H9 (cell line): ENCODE data around the gene UTP3. TPM values are rescaled to one million over a fixed set of nuclear protein-coding genes. Genes with fewer than 3 reads are reported as not detected.

Source experiments
- DNase-seq: peaks from one replicate; pipeline ENCODE4 v3.0.0-alpha.2; 2017
- H2AFZ ChIP-seq: one replicate; pipeline ENCODE4 v1.6.1; 2013; ENCODE audit warnings: mild to moderate bottlenecking, low read length, control low read depth, moderate library complexity
- H2AK5ac ChIP-seq: 2 replicates; pipeline ENCODE4 v1.6.1; 2013; ENCODE audit warnings: low read length, control low read depth, mixed read lengths; ENCODE audit not compliant: insufficient read length
- H2BK120ac ChIP-seq: one replicate; pipeline ENCODE4 v1.6.1; 2013; ENCODE audit warnings: low read depth, mild to moderate bottlenecking, low read length, control low read depth, inconsistent platforms; ENCODE audit not compliant: poor library complexity, severe bottlenecking
- H2BK12ac ChIP-seq: 2 replicates; pipeline ENCODE4 v1.6.1; 2013; ENCODE audit warnings: low read length, control low read depth, mixed read lengths, low read depth; ENCODE audit not compliant: insufficient read length
- H2BK15ac ChIP-seq: 2 replicates; pipeline ENCODE4 v1.6.1; 2013; ENCODE audit warnings: low read depth, low read length, control low read depth
- H2BK20ac ChIP-seq: one replicate; pipeline ENCODE4 v1.6.1; 2013; ENCODE audit warnings: low read depth, mild to moderate bottlenecking, low read length, control low read depth, inconsistent platforms; ENCODE audit not compliant: poor library complexity, severe bottlenecking
- H2BK5ac ChIP-seq: 2 replicates; pipeline ENCODE4 v1.6.1; 2013; ENCODE audit warnings: low read length, control low read depth, mixed read lengths; ENCODE audit not compliant: insufficient read length
- H3K14ac ChIP-seq: 2 replicates; pipeline ENCODE4 v1.6.1; 2013; ENCODE audit warnings: low read length, control low read depth; ENCODE audit not compliant: insufficient read depth
- H3K18ac ChIP-seq: 2 replicates; pipeline ENCODE4 v1.6.1; 2013; ENCODE audit warnings: low read depth, mild to moderate bottlenecking, mixed read lengths, low read length, control low read depth; ENCODE audit not compliant: insufficient read length
- H3K23ac ChIP-seq: 2 replicates; pipeline ENCODE4 v1.6.1; 2013; ENCODE audit warnings: low read length, control low read depth, mixed read lengths, low read depth; ENCODE audit not compliant: insufficient read length
- H3K23me2 ChIP-seq: 2 replicates; pipeline ENCODE4 v1.6.1; 2013; ENCODE audit warnings: low read depth, mild to moderate bottlenecking, mixed read lengths, low read length, control low read depth; ENCODE audit not compliant: insufficient read length, poor library complexity, severe bottlenecking
- H3K27ac ChIP-seq: 2 replicates; pipeline ENCODE4 v1.5.1; 2013; ENCODE audit warnings: low read length, control low read depth, mixed read lengths, low read depth; ENCODE audit not compliant: insufficient read length
- H3K27me3 ChIP-seq: 2 replicates; pipeline ENCODE4 v1.6.1; 2013; ENCODE audit warnings: low read length, control low read depth, inconsistent platforms; ENCODE audit not compliant: insufficient read depth
- H3K4ac ChIP-seq: 2 replicates; pipeline ENCODE4 v1.6.1; 2013; ENCODE audit warnings: low read depth, mild to moderate bottlenecking, control low read depth, inconsistent platforms, low read length, moderate library complexity
- H3K4me1 ChIP-seq: 2 replicates; pipeline ENCODE4 v1.6.1; 2013; ENCODE audit warnings: low read length, control low read depth, inconsistent platforms; ENCODE audit not compliant: insufficient read depth
- H3K4me2 ChIP-seq: 2 replicates; pipeline ENCODE4 v1.6.1; 2013; ENCODE audit warnings: low read length, control low read depth, mixed read lengths; ENCODE audit not compliant: insufficient read length, insufficient read depth
- H3K56ac ChIP-seq: 2 replicates; pipeline ENCODE4 v1.6.1; 2013; ENCODE audit warnings: low read depth, mild to moderate bottlenecking, mixed read lengths, low read length, control low read depth; ENCODE audit not compliant: insufficient read length
- H3K79me1 ChIP-seq: 2 replicates; pipeline ENCODE4 v1.6.1; 2013; ENCODE audit warnings: low read depth, mild to moderate bottlenecking, moderate library complexity, low read length, control low read depth, inconsistent platforms; ENCODE audit not compliant: insufficient read depth, poor library complexity, severe bottlenecking
- H3K79me2 ChIP-seq: 2 replicates; pipeline ENCODE4 v1.6.1; 2013; ENCODE audit warnings: low read length, control low read depth, inconsistent platforms; ENCODE audit not compliant: insufficient read depth
- H3K9ac ChIP-seq: 2 replicates; pipeline ENCODE4 v1.6.1; 2013; ENCODE audit warnings: low read length, control low read depth, mixed read lengths; ENCODE audit not compliant: insufficient read length; ENCODE audit errors: extremely low read depth
- H3K9me3 ChIP-seq: one replicate; pipeline ENCODE4 v1.6.1; 2013; ENCODE audit warnings: low read depth, low read length, inconsistent platforms; ENCODE audit not compliant: control insufficient read depth
- H3T11ph ChIP-seq: one replicate; pipeline ENCODE4 v1.6.1; 2013; ENCODE audit warnings: mild to moderate bottlenecking, low read length, control low read depth, inconsistent platforms
- H4K20me1 ChIP-seq: one replicate; pipeline ENCODE4 v1.6.1; 2013; ENCODE audit not compliant: control insufficient read depth, insufficient read length, insufficient read depth
- H4K5ac ChIP-seq: 2 replicates; pipeline ENCODE4 v1.6.1; 2013; ENCODE audit warnings: low read depth, mild to moderate bottlenecking, mixed read lengths, low read length, control low read depth; ENCODE audit not compliant: insufficient read length
- H4K8ac ChIP-seq: replicated peaks from 2 replicates; pipeline ENCODE4 v1.6.1; 2013; ENCODE audit warnings: low read length, control low read depth, mixed read lengths, low read depth; ENCODE audit not compliant: insufficient read length
- H4K91ac ChIP-seq: 2 replicates; pipeline ENCODE4 v1.6.1; 2013; ENCODE audit warnings: low read depth, mild to moderate bottlenecking, moderate library complexity, mixed read lengths, low read length, control low read depth; ENCODE audit not compliant: insufficient read length
- H3K27ac Mint-ChIP-seq, 3 experiments: 2 replicates in 2 of 3; 3 replicates in 1 of 3; pipeline ENCODE4 v1.8.0; 2020 to 2021; ENCODE audit warnings: mixed read lengths in 3 of 3, mild to moderate bottlenecking in 1 of 3, moderate library complexity in 1 of 3
- H3K27me3 Mint-ChIP-seq: 2 replicates; pipeline ENCODE4 v1.8.0; 2021; ENCODE audit warnings: low read depth, mild to moderate bottlenecking, moderate library complexity, mixed read lengths
- H3K36me3 Mint-ChIP-seq, 3 experiments: 2 replicates in 2 of 3; 3 replicates in 1 of 3; pipeline ENCODE4 v1.8.0; 2020 to 2021; ENCODE audit warnings: low read depth in 3 of 3, mixed read lengths in 3 of 3; ENCODE audit not compliant: insufficient read depth in 1 of 3
- H3K4me1 Mint-ChIP-seq, 2 experiments: 2 replicates each; pipeline ENCODE4 v1.8.0; 2020; ENCODE audit warnings: mixed read lengths in 2 of 2
- H3K4me3 Mint-ChIP-seq, 2 experiments: 2 replicates in 1 of 2; 3 replicates in 1 of 2; pipeline ENCODE4 v1.8.0; 2020 to 2021; ENCODE audit warnings: mild to moderate bottlenecking in 2 of 2, mixed read lengths in 2 of 2, moderate library complexity in 1 of 2
- H3K9me3 Mint-ChIP-seq, 2 experiments: 2 replicates in 1 of 2; 3 replicates in 1 of 2; pipeline ENCODE4 v1.8.0; 2020; ENCODE audit warnings: mild to moderate bottlenecking in 2 of 2, mixed read lengths in 2 of 2, moderate library complexity in 1 of 2
- CTCF ChIP-seq: fragments of 200-600 bp; sonication (generic); conservative IDR thresholded peaks from 3 replicates; pipeline ENCODE4 v1.8.0; 2021; ENCODE audit warnings: antibody characterized with exemption, mild to moderate bottlenecking
- WGBS: extraction: QIAGEN DNeasy Blood & Tissue Kit; methylation state at CpG from one replicate; pipeline ENCODE4 v1.1.7; 2013; ENCODE audit warnings: missing lambda C conversion rate, low lambda C conversion rate, mixed read lengths; ENCODE audit not compliant: insufficient read length; ENCODE audit errors: extremely low coverage; 5-methylcytosine and 5-hydroxymethylcytosine counted together
- total RNA-seq: library from RNA; stranded (reverse); gene quantifications from 2 replicates; pipeline ENCODE4 v1.2.1, GENCODE V29; 2021

Gene UTP3
- total RNA-seq, 1 experiment from 2014 or later, result 49.3 TPM

- Histone ChIP-seq H3K4ac (no peak overlapping the region), H3K27me3 (no peaks in the 10 kb centered on the region), H2BK5ac (no peak overlapping the region), H2BK15ac (no peak overlapping the region), H2BK12ac (no peak overlapping the region), H3K27ac (no peak overlapping the region), H3K23ac (no peak overlapping the region), H2BK20ac (no peak overlapping the region), H2BK120ac (no peak overlapping the region), H3K79me2 (no peaks in the 10 kb centered on the region), H3T11ph (no peak overlapping the region), H2AFZ (no peak overlapping the region), H3K79me1 (peaks cover 2% of the 10 kb centered on the region), H3K14ac (no peak overlapping the region), H3K4me1 (no peaks in the 10 kb centered on the region), H3K4me2 (no peak overlapping the region), H3K9ac (no peak overlapping the region), H4K8ac (no peak overlapping the region), H3K56ac (no peak overlapping the region), H3K9me3 (no peaks in the 10 kb centered on the region), H4K91ac (no peak overlapping the region), H3K23me2 (no peaks in the 10 kb centered on the region), H3K18ac (no peak overlapping the region), H4K20me1 (no peaks in the 10 kb centered on the region), H4K5ac (no peak overlapping the region), H2AK5ac (no peak overlapping the region)
- TF ChIP-seq CTCF, result no peak
- Mint-ChIP-seq H3K9me3 (no peaks in the 10 kb centered on the region), H3K4me1 (peaks cover 15 to 20% of the 10 kb centered on the region in 2 experiments), H3K36me3 (no peaks in the 10 kb centered on the region), H3K4me3 (no peak overlapping the region), H3K27me3 (no peaks in the 10 kb centered on the region; the same call in 1 of the 2 replicates), H3K27ac (no peak overlapping the region)
- WGBS, result no CpG with 5 or more reads among the region's 2 CpGs
- no peak for DNase-seq
Observed at GRCh38 chr4:70737409-70737808, 49.1 kb downstream of the UTP3 start.
